HCT116 (cell line): ENCODE results near the gene KIF5C.

Source experiments
- CEBPB ChIP-seq: IDR thresholded peaks from 2 replicates; pipeline ENCODE4 v1.6.1; 2012; ENCODE audit warnings: low read depth
- EGR1 ChIP-seq: IDR thresholded peaks from 2 replicates; pipeline ENCODE4 v1.6.1; 2012; ENCODE audit warnings: low read depth
- ELF1 ChIP-seq: IDR thresholded peaks from 2 replicates; pipeline ENCODE4 v1.6.1; 2012; ENCODE audit warnings: low read depth, borderline replicate concordance
- EZH2 ChIP-seq: fragments of 200-600 bp; sonication (generic); IDR thresholded peaks from 2 replicates; pipeline ENCODE4 v1.6.1; 2017; ENCODE audit warnings: antibody characterized with exemption, mixed run types
- EZH2phosphoT487 ChIP-seq: fragments of 200-600 bp; IDR thresholded peaks from 2 replicates; pipeline ENCODE4 v1.6.1; 2018; ENCODE audit warnings: antibody characterized with exemption, borderline replicate concordance
- POLR2A ChIP-seq: IDR thresholded peaks from 2 replicates; pipeline ENCODE4 v1.7.0; 2011; ENCODE audit warnings: borderline replicate concordance; ENCODE audit not compliant: insufficient read depth, insufficient read length; ENCODE audit errors: extremely low read depth
- POLR2AphosphoS5 ChIP-seq: IDR thresholded peaks from 2 replicates; pipeline ENCODE4 v1.6.1; 2011; ENCODE audit warnings: mild to moderate bottlenecking, low read depth, low read length, moderate library complexity
- SP1 ChIP-seq: IDR thresholded peaks from 2 replicates; pipeline ENCODE4 v1.6.1; 2012; ENCODE audit warnings: low read depth
- SRF ChIP-seq: IDR thresholded peaks from 2 replicates; pipeline ENCODE4 v1.6.1; 2012; ENCODE audit warnings: low read depth
- YY1 ChIP-seq: IDR thresholded peaks from 2 replicates; pipeline ENCODE4 v1.6.1; 2011; ENCODE audit warnings: low read length, low read depth, moderate library complexity, mild to moderate bottlenecking; ENCODE audit not compliant: insufficient replicate concordance; ENCODE audit errors: extremely low read depth
- TF ChIP-seq, protein P1 (sequence below), 3 experiments: fragments of 200-600 bp in 1 of 3; sonication (generic) in 1 of 3; IDR thresholded peaks in 2 of 3; conservative IDR thresholded peaks in 1 of 3; 2 replicates each; pipeline ENCODE4 v1.5.1; 2012 to 2017; ENCODE audit warnings: low read depth in 2 of 3, low read length in 2 of 3, antibody characterized with exemption in 1 of 3, borderline replicate concordance in 1 of 3, control low read depth in 1 of 3, mild to moderate bottlenecking in 1 of 3, mixed read lengths in 1 of 3, mixed run types in 1 of 3, moderate library complexity in 1 of 3; ENCODE audit not compliant: insufficient read depth in 1 of 3
- TF ChIP-seq, protein P2 (sequence below): IDR thresholded peaks from 2 replicates; pipeline ENCODE4 v1.6.1; 2012; ENCODE audit warnings: low read depth
- TF ChIP-seq, protein P3 (sequence below): IDR thresholded peaks from 2 replicates; pipeline ENCODE4 v1.6.1; 2012

DNA sequence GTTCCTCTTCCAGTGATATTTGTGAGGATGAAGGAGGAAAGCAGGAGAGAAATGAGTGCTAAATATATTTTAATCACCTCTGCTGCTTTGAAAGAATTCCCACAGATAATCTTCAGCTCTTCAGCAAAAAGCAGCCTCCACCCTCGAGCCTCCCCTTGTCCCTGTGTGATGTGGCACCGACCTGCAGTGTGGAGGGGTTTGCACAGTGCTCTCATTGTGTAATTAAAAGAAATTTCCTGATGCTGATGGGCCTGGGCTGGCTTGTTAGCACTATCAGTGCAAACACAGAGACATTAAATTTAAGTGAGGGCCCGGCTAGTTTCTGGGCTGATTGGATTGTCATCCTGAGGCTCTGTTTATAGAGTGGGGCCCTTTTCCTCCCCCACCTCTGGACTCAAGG is 53.4 kb downstream of the KIF5C start:
- TF ChIP-seq, protein P1, sequence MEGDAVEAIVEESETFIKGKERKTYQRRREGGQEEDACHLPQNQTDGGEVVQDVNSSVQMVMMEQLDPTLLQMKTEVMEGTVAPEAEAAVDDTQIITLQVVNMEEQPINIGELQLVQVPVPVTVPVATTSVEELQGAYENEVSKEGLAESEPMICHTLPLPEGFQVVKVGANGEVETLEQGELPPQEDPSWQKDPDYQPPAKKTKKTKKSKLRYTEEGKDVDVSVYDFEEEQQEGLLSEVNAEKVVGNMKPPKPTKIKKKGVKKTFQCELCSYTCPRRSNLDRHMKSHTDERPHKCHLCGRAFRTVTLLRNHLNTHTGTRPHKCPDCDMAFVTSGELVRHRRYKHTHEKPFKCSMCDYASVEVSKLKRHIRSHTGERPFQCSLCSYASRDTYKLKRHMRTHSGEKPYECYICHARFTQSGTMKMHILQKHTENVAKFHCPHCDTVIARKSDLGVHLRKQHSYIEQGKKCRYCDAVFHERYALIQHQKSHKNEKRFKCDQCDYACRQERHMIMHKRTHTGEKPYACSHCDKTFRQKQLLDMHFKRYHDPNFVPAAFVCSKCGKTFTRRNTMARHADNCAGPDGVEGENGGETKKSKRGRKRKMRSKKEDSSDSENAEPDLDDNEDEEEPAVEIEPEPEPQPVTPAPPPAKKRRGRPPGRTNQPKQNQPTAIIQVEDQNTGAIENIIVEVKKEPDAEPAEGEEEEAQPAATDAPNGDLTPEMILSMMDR (IDR thresholded peaks at IDR 0.05 in 2 of 3, conservative IDR thresholded peaks at IDR 0.05 in 1 of 3; ENCODE audit: borderline replicate concordance in 1 of 3, insufficient read depth in 1 of 3, low read depth in 2 of 3, low read length in 2 of 3) = no peak
- TF ChIP-seq SRF (no peak), POLR2A (no peak), EZH2 (no peak), SP1 (no peak), EZH2phosphoT487 (no peak), YY1 (no peak), ELF1 (no peak), EGR1 (no peak), CEBPB (no peak), POLR2AphosphoS5 (no peak)
- TF ChIP-seq, protein P2, sequence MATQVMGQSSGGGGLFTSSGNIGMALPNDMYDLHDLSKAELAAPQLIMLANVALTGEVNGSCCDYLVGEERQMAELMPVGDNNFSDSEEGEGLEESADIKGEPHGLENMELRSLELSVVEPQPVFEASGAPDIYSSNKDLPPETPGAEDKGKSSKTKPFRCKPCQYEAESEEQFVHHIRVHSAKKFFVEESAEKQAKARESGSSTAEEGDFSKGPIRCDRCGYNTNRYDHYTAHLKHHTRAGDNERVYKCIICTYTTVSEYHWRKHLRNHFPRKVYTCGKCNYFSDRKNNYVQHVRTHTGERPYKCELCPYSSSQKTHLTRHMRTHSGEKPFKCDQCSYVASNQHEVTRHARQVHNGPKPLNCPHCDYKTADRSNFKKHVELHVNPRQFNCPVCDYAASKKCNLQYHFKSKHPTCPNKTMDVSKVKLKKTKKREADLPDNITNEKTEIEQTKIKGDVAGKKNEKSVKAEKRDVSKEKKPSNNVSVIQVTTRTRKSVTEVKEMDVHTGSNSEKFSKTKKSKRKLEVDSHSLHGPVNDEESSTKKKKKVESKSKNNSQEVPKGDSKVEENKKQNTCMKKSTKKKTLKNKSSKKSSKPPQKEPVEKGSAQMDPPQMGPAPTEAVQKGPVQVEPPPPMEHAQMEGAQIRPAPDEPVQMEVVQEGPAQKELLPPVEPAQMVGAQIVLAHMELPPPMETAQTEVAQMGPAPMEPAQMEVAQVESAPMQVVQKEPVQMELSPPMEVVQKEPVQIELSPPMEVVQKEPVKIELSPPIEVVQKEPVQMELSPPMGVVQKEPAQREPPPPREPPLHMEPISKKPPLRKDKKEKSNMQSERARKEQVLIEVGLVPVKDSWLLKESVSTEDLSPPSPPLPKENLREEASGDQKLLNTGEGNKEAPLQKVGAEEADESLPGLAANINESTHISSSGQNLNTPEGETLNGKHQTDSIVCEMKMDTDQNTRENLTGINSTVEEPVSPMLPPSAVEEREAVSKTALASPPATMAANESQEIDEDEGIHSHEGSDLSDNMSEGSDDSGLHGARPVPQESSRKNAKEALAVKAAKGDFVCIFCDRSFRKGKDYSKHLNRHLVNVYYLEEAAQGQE = no peak
- TF ChIP-seq, protein P3, sequence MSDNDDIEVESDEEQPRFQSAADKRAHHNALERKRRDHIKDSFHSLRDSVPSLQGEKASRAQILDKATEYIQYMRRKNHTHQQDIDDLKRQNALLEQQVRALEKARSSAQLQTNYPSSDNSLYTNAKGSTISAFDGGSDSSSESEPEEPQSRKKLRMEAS = no peak
